ENCODE measurements around the gene ALKBH8. TPM values are rescaled to one million over a fixed set of nuclear protein-coding genes. Genes with fewer than 3 reads are reported as not detected.

The ALKBH8 gene
- total RNA-seq, 1 experiment from 2014 or later, result 6.8 TPM

DNA sequence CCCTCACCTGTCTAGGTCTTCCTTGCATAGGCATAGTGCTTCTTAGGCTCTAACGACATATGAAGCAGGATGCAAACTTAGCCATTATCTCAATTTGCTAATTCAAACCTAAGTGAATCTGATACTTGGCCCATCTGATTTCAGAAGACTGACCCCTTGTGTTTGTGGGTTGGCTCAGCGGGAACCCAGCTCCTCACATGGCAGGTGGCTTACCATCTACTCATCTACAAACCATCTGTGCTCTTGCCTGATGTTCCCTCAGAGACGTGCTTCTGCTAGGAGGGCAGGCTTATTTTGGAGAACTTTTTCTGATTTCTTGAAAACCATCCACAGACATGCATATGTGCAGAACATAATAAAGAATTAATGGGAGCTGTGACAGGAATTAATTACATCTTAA lies 40.6 kb upstream of the ALKBH8 start:
- CTCF ChIA-PET, result no interaction called here
- no TSS peak for BruUV-seq (replicated peaks)
- H3K4me1 Mint-ChIP-seq (ENCODE audit: low read depth, unreplicated experiment), result no peaks in the 10 kb centered on the region
- DNase-seq, result no peak
- no peaks in the 10 kb centered on the region for H3K36me3 Mint-ChIP-seq (ENCODE audit: insufficient read depth, unreplicated experiment)
- peaks cover 22% of the 10 kb centered on the region for H3K27me3 Mint-ChIP-seq (ENCODE audit: unreplicated experiment)
- intact Hi-C loops (cut with micrococcal nuclease; ENCODE audit: unreplicated experiment), result no loop called here
- TF ChIP-seq, protein P1, sequence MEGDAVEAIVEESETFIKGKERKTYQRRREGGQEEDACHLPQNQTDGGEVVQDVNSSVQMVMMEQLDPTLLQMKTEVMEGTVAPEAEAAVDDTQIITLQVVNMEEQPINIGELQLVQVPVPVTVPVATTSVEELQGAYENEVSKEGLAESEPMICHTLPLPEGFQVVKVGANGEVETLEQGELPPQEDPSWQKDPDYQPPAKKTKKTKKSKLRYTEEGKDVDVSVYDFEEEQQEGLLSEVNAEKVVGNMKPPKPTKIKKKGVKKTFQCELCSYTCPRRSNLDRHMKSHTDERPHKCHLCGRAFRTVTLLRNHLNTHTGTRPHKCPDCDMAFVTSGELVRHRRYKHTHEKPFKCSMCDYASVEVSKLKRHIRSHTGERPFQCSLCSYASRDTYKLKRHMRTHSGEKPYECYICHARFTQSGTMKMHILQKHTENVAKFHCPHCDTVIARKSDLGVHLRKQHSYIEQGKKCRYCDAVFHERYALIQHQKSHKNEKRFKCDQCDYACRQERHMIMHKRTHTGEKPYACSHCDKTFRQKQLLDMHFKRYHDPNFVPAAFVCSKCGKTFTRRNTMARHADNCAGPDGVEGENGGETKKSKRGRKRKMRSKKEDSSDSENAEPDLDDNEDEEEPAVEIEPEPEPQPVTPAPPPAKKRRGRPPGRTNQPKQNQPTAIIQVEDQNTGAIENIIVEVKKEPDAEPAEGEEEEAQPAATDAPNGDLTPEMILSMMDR (IDR thresholded peaks at IDR 0.05; ENCODE audit: unreplicated experiment), result no peak
- H3K27ac Mint-ChIP-seq (ENCODE audit: unreplicated experiment), result no peak overlapping the region
- no peaks in the 10 kb centered on the region for H3K9me3 Mint-ChIP-seq (ENCODE audit: low read depth, unreplicated experiment)
- no peak overlapping the region for H3K4me3 Mint-ChIP-seq (ENCODE audit: low read depth, unreplicated experiment)

DNA sequence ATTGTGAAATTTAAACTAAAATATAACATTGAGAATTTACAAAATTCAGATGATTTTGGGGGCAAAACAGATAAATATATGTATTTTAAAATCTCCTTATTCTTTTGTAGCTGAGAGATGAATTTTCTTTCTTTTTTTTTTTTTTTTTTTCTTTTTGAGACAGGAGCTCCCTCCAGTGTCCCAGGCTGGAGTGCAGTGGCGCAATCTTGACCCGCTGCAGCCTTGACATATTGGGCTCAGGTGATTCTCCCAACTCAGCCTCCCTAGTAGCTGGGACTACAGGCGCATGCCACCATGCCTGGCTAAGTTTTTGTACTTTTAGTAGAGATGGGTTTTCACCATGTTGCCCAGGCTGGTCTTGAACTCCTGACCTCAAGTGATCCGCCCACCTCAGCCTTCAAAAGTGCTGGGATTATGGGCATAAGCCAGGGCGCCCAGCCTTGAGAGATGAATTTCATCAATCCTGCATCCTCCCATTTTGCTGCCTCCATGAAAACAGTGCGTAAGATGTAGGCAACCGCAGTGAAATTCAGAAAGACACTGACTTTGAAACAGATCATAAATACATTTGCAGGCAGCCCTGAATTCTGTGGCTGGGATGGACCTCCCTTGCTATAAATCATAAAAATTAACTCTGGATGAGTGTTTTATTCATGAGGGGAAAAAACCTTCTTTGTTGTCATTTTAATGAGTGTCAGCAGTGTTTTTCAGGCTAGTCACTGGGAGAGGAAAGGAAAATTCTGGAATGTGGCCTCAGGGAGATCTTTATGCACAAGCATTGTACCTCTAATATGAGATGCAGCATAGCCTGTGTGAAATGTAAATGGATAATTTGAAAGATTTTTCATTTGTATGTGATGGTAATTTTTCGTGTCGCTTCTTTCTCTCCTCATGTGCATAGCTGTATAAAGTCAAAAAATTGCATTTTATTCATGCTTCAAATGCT lies 39.8 kb upstream of the ALKBH8 start:
- Mint-ChIP-seq H3K9me3 (ENCODE audit: low read depth, unreplicated experiment) (no peaks in the 10 kb centered on the region), H3K36me3 (ENCODE audit: insufficient read depth, unreplicated experiment) (no peaks in the 10 kb centered on the region), H3K4me1 (ENCODE audit: low read depth, unreplicated experiment) (no peaks in the 10 kb centered on the region), H3K4me3 (ENCODE audit: low read depth, unreplicated experiment) (no peak overlapping the region), H3K27ac (ENCODE audit: unreplicated experiment) (no peak overlapping the region), H3K27me3 (ENCODE audit: unreplicated experiment) (peaks cover 22% of the 10 kb centered on the region)
- no peak for DNase-seq
- CTCF ChIA-PET, result no interaction called here
- TF ChIP-seq, protein P1 (IDR thresholded peaks at IDR 0.05; ENCODE audit: unreplicated experiment), result no peak
- no TSS peak for BruUV-seq (replicated peaks)
- intact Hi-C loops (cut with micrococcal nuclease; ENCODE audit: unreplicated experiment), result no loop called here

DNA sequence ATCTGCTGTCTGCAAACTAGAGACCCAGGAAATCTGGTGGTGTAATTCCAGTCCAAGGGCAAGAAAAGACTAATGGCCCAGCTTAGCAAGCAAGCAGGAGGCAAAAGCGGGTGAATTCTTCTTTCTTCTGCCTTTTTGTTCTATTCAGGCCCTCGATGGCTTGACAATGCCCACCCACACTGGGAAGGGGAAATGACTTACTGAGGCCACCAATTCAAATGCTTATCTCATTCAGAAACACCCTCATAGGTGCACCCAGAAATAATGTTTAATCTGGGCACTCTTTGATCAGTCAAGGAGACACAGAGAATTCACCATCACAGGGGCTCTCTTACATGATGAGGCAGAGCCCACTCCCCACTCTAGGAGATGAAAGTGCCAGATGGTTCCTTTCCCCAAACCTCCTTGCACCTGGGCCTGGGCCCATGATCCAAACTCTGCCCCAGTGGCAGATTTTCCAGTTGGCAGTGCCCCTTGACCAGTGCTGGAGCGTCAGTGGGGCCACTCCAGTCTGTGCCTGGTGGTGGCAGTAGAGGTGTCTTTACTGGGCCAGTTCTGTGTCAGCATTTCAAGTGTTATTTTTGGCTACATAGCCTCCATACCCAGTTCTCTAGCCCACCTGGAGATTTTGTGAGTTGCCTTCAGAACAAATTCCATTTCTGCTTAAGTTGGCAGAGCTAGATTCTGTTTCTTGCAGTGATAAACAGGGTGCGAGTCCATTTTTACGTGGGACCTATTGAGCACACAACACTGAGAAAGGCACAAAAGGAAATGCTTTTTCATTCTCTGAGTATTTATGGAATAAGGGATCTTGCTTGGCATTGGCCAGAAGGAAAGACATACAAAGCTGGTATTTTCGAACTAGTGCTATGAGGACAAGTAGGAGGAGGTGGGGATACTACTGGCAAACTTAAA lies 32.9 kb upstream of the ALKBH8 start:
- no peaks in the 10 kb centered on the region for H3K36me3 Mint-ChIP-seq (ENCODE audit: insufficient read depth, unreplicated experiment)
- H3K27ac Mint-ChIP-seq (ENCODE audit: unreplicated experiment), result no peak overlapping the region
- TF ChIP-seq, protein P1 (IDR thresholded peaks at IDR 0.05; ENCODE audit: unreplicated experiment), result peak; percentile 24
- H3K9me3 Mint-ChIP-seq (ENCODE audit: low read depth, unreplicated experiment), result no peaks in the 10 kb centered on the region
- intact Hi-C loops (cut with micrococcal nuclease; ENCODE audit: unreplicated experiment), result no loop called here
- CTCF ChIA-PET, result no interaction called here
- no peaks in the 10 kb centered on the region for H3K4me1 Mint-ChIP-seq (ENCODE audit: low read depth, unreplicated experiment)
- peaks cover 29% of the 10 kb centered on the region for H3K27me3 Mint-ChIP-seq (ENCODE audit: unreplicated experiment)
- peak; percentile 34 for DNase-seq
- no TSS peak for BruUV-seq (replicated peaks)
- H3K4me3 Mint-ChIP-seq (ENCODE audit: low read depth, unreplicated experiment), result no peak overlapping the region

- Mint-ChIP-seq H3K27me3 (ENCODE audit: unreplicated experiment) (peaks cover 45% of the 10 kb centered on the region), H3K4me3 (ENCODE audit: low read depth, unreplicated experiment) (no peak overlapping the region), H3K9me3 (ENCODE audit: low read depth, unreplicated experiment) (no peaks in the 10 kb centered on the region), H3K27ac (ENCODE audit: unreplicated experiment) (no peak overlapping the region), H3K36me3 (ENCODE audit: insufficient read depth, unreplicated experiment) (peaks cover 14% of the 10 kb centered on the region), H3K4me1 (ENCODE audit: low read depth, unreplicated experiment) (peaks cover 8% of the 10 kb centered on the region)
- BruUV-seq (replicated peaks), result no TSS peak
- no peak for DNase-seq
- CTCF ChIA-PET, result no interaction called here
- TF ChIP-seq, protein P1 (IDR thresholded peaks at IDR 0.05; ENCODE audit: unreplicated experiment), result no peak
- intact Hi-C loops (cut with micrococcal nuclease; ENCODE audit: unreplicated experiment), result no loop called here
These were observed 29.2 kb upstream of the ALKBH8 start for GRCh38 chr11:107594736-107595135.

Measured in Calu3 (cell line).